Ovary (tissue), 9 donors: ENCODE measurements around the gene CFB. TPM values are rescaled to one million over a fixed set of nuclear protein-coding genes. Genes with fewer than 3 reads are reported as not detected.

Experiments used
- DNase-seq, 5 donors: peaks; one replicate each; pipeline ENCODE4 v3.0.0-alpha.2; 2019 to 2020
- H3K27ac ChIP-seq, 2 donors: fragments of 200-600 bp; one replicate each; pipeline versions ENCODE4 v1.5.1 to v1.8.0; 2019 to 2022
- H3K27me3 ChIP-seq: fragments of 200-600 bp; one replicate; pipeline ENCODE4 v1.8.0; 2022
- H3K36me3 ChIP-seq: fragments of 200-600 bp; sonication (generic); one replicate; pipeline ENCODE4 v1.5.1; 2019
- H3K4me1 ChIP-seq: one replicate; pipeline ENCODE4 v1.8.1; 2013; ENCODE audit warnings: mild to moderate bottlenecking, moderate library complexity; ENCODE audit not compliant: insufficient read depth
- H3K4me3 ChIP-seq: fragments of 200-600 bp; sonication (generic); one replicate; pipeline ENCODE4 v1.5.1; 2017
- H3K9me3 ChIP-seq, 2 donors: fragments of 200-600 bp in 1 of 2; sonication (generic) in 1 of 2; one replicate each; pipeline versions ENCODE4 v1.5.1 to v1.8.1; 2013 to 2019; ENCODE audit warnings: mild to moderate bottlenecking in 1 of 2, moderate library complexity in 1 of 2
- EP300 ChIP-seq: sonication (generic); formaldehyde crosslinking; IDR thresholded peaks from one replicate; pipeline ENCODE4 v1.6.1; 2017; ENCODE audit warnings: antibody characterized with exemption
- POLR2A ChIP-seq: fragments of 450-650 bp; IDR thresholded peaks from one replicate; pipeline ENCODE4 v1.6.1; 2017; ENCODE audit warnings: antibody characterized with exemption, mild to moderate bottlenecking, moderate library complexity
- WGBS, 3 donors: extraction: QIAGEN DNeasy Blood & Tissue Kit in 1 of 3; methylation state at CpG; one replicate each; pipeline versions ENCODE4 v1.1.5 to v1.1.7; 2013 to 2017; 5-methylcytosine and 5-hydroxymethylcytosine counted together
- intact Hi-C, 4 donors: fragments of 100-400 bp; cut with DNase I; formaldehyde crosslinking; loops; one replicate each; pipeline versions ENCODE4 v1.11.0 to v1.15.1; 2022 to 2023
- polyA plus RNA-seq, 2 donors: library from polyadenylated mRNA; stranded (reverse); fragments of 200-250 nt in 1 of 2; fragments of 350-450 nt in 1 of 2; fragmentation: Illumina TruSeq in 1 of 2; extraction: RNeasy Lipid Tissue Mini Kit (QIAGEN cat#74804) in 1 of 2; gene quantifications; one replicate each; pipeline ENCODE4 v1.2.3, GENCODE V29; 2013 to 2014
- total RNA-seq, 7 donors: library from RNA; depleted of rRNA in 2 of 7; stranded (reverse); fragments of >200 nt in 2 of 7; fragmentation: NEBNext Ultra II Directional in 3 of 7; extraction: Animal tissue kit (Norgen Biotek cat#: 25700) in 3 of 7; gene quantifications; one replicate each; pipeline versions ENCODE4 v1.1.0 to v1.2.4, GENCODE V29; 2016 to 2023
- TF ChIP-seq, protein P1 (sequence below), 3 donors: fragments of 450-650 bp in 2 of 3; fragments of 200-600 bp in 1 of 3; IDR thresholded peaks; one replicate each; pipeline versions ENCODE4 v1.5.1 to v1.8.0; 2016 to 2022; ENCODE audit warnings: antibody characterized with exemption in 3 of 3, mild to moderate bottlenecking in 1 of 3
- donor health status: DM: no; HTN: no; CAD: no; lungs with moderate emphysema.
- donor health status: DM: no; HTN: no; CAD: no.
- donor health status: Bipolar disorder and iron deficiency.
- donor health status: DM: yes; HTN: yes; CAD: no.
- donor health status: DM: no; HTN: no; CAD: no.
- donor health status: DM: yes; HTN: yes; CAD: no.

The CFB gene
- total and polyA plus RNA-seq, 9 donors = 11.3 to 231 (median 20.8) TPM

DNA sequence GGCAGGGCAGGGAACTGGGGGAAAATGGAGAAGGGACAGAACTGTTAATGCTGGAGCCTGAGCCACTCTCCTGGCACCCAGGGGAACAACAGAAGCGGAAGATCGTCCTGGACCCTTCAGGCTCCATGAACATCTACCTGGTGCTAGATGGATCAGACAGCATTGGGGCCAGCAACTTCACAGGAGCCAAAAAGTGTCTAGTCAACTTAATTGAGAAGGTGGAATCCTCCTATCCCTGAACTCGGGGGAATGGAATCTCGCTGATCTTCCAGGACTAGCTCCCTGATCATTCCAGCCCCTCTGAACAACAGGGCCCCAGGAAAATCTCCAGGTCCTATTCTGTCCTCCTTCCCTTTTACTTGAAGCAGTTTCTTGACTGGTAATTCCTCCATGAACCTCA lies 2.0 kb downstream of the CFB start:
- no peak for DNase-seq
- TF ChIP-seq EP300 (no peak), POLR2A (no peak)
- TF ChIP-seq, protein P1, sequence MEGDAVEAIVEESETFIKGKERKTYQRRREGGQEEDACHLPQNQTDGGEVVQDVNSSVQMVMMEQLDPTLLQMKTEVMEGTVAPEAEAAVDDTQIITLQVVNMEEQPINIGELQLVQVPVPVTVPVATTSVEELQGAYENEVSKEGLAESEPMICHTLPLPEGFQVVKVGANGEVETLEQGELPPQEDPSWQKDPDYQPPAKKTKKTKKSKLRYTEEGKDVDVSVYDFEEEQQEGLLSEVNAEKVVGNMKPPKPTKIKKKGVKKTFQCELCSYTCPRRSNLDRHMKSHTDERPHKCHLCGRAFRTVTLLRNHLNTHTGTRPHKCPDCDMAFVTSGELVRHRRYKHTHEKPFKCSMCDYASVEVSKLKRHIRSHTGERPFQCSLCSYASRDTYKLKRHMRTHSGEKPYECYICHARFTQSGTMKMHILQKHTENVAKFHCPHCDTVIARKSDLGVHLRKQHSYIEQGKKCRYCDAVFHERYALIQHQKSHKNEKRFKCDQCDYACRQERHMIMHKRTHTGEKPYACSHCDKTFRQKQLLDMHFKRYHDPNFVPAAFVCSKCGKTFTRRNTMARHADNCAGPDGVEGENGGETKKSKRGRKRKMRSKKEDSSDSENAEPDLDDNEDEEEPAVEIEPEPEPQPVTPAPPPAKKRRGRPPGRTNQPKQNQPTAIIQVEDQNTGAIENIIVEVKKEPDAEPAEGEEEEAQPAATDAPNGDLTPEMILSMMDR (IDR thresholded peaks at IDR 0.05) = no peak
- H3K27me3 ChIP-seq = no peaks in the 10 kb centered on the region
- H3K9me3 ChIP-seq = no peaks in the 10 kb centered on the region
- WGBS, 3 donors = 82 to 86% (median 84%) methylated on average over 4 of the region's 4 CpGs
- H3K36me3 ChIP-seq = no peaks in the 10 kb centered on the region
- H3K4me1 ChIP-seq = peaks cover 6% of the 10 kb centered on the region
- H3K4me3 ChIP-seq = no peak overlapping the region
- intact Hi-C loops = loop anchor here in 1 of 4 donors (10.0 kb wide), 1 partner anchor 1337 kb away; the partner anchor contains the start of genes PFDN6 and WDR46
- no peak overlapping the region for H3K27ac ChIP-seq

DNA sequence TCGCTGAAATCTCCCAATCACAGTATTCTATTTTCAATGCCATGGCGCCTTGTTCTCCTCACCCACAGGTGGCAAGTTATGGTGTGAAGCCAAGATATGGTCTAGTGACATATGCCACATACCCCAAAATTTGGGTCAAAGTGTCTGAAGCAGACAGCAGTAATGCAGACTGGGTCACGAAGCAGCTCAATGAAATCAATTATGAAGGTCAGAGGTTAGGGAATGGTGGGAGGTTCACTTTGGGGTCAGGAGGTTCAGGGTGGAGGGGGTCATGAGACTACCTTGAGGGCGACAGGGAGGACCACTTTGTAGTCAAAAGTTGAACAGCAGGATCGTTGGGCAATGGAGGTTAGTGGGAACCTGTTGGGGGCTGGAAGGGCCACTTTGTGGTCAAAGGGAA lies 2.4 kb downstream of the CFB start:
- 67 to 84% (median 77%) methylated on average over 5 of the region's 5 CpGs for WGBS, 3 donors

DNA sequence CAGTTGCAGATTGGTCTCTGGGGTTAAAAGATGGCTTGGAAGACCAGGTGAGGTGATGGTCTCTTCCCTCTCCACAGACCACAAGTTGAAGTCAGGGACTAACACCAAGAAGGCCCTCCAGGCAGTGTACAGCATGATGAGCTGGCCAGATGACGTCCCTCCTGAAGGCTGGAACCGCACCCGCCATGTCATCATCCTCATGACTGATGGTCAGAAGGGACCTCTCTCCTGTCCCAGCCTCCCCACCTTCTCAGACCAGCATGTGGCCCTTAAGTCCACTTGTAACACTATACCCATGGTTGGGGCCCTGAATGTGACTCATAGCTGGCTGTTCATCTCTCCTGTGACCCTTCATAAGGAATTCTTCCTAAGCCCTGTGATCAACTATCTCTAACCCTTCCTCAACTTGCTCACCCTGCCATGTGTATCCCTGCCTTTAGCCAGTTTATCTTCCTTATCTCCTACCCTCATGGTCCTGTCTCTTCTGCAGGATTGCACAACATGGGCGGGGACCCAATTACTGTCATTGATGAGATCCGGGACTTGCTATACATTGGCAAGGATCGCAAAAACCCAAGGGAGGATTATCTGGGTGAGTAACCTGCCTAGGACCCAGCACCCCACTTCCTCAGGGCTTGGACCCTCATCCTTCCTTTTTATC lies 3.0 kb downstream of the CFB start:
- H3K27ac ChIP-seq = no peak overlapping the region
- H3K4me3 ChIP-seq = no peak overlapping the region
- intact Hi-C loops = loop anchor here in 1 of 4 donors (10.0 kb wide), 1 partner anchor 1336 kb away; the partner anchor contains the start of genes PFDN6 and WDR46
- no peaks in the 10 kb centered on the region for H3K27me3 ChIP-seq
- peaks cover 6% of the 10 kb centered on the region for H3K4me1 ChIP-seq
- WGBS, 3 donors = 76 to 88% (median 88%) methylated on average over 6 of the region's 6 CpGs
- H3K9me3 ChIP-seq = no peaks in the 10 kb centered on the region
- no peaks in the 10 kb centered on the region for H3K36me3 ChIP-seq
- no peak for DNase-seq
- TF ChIP-seq POLR2A = no peak
- TF ChIP-seq EP300 = no peak

More for the DNA sequence above, 2.4 kb downstream of the CFB start:
- no peaks in the 10 kb centered on the region for H3K9me3 ChIP-seq
- TF ChIP-seq, protein P1 (IDR thresholded peaks at IDR 0.05) = no peak
- TF ChIP-seq EP300 = no peak
- no peak for TF ChIP-seq POLR2A
- DNase-seq = no peak
- H3K27me3 ChIP-seq = no peaks in the 10 kb centered on the region
- no peaks in the 10 kb centered on the region for H3K36me3 ChIP-seq
- intact Hi-C loops = loop anchor here in 1 of 4 donors (10.0 kb wide), 1 partner anchor 1336 kb away; the partner anchor contains the start of genes PFDN6 and WDR46
- no peak overlapping the region for H3K27ac ChIP-seq
- H3K4me3 ChIP-seq = no peak overlapping the region
- peaks cover 6% of the 10 kb centered on the region for H3K4me1 ChIP-seq

DNA sequence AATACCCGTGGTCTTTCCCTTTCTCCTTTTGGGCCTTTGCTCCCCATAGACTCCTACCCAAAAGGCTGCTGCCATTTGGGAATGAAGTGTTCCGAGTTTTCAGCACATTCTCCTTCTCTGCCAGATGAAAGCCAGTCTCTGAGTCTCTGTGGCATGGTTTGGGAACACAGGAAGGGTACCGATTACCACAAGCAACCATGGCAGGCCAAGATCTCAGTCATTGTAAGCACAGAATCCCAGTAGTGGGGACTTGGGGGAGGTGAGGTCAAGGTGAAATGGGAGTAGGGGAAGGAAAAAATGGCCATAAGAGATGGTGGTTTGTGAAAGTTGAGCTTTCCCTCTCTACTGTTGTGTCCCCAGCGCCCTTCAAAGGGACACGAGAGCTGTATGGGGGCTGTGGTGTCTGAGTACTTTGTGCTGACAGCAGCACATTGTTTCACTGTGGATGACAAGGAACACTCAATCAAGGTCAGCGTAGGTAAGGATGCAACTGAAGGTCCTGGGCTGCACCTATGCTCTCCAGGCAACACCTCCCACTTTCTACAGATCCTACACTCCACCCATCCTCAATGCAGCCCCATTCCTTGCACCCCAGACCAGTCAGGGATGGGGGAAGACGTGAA lies 4.1 kb downstream of the CFB start:
- peaks cover 2% of the 10 kb centered on the region for H3K36me3 ChIP-seq
- no peak for DNase-seq
- H3K27ac ChIP-seq = no peak overlapping the region
- H3K27me3 ChIP-seq = no peaks in the 10 kb centered on the region
- intact Hi-C loops = loop anchor here in 3 of 4 donors (5.0 to 10.0 kb wide), 3 partner anchors 43 to 1335 kb away; partner anchors contain the start of genes ZBTB12 (in 2 of the 3), PFDN6 (in 1 of the 3) and WDR46 (in 1 of the 3)
- no peaks in the 10 kb centered on the region for H3K9me3 ChIP-seq
- TF ChIP-seq POLR2A = no peak
- TF ChIP-seq, protein P1 (IDR thresholded peaks at IDR 0.05) = no peak
- TF ChIP-seq EP300 = no peak
- H3K4me3 ChIP-seq = no peak overlapping the region
- 72 to 81% (median 78%) methylated on average over 7 of the region's 7 CpGs for WGBS, 3 donors
- peaks cover 5% of the 10 kb centered on the region for H3K4me1 ChIP-seq
